A549 treated with Mapracorat at 1 μM for 4 hours (cell line): ENCODE results near the gene GALNS. TPM values are rescaled to one million over a fixed set of nuclear protein-coding genes. Genes with fewer than 3 reads are reported as not detected.

ENCODE experiments used
- total RNA-seq: library from RNA; stranded (reverse); fragments of 200-300 nt; extraction: Qiagen RNA extraction; gene quantifications from 5 replicates; pipeline ENCODE4 v1.2.3, GENCODE V29; 2022

The GALNS gene, protein sequence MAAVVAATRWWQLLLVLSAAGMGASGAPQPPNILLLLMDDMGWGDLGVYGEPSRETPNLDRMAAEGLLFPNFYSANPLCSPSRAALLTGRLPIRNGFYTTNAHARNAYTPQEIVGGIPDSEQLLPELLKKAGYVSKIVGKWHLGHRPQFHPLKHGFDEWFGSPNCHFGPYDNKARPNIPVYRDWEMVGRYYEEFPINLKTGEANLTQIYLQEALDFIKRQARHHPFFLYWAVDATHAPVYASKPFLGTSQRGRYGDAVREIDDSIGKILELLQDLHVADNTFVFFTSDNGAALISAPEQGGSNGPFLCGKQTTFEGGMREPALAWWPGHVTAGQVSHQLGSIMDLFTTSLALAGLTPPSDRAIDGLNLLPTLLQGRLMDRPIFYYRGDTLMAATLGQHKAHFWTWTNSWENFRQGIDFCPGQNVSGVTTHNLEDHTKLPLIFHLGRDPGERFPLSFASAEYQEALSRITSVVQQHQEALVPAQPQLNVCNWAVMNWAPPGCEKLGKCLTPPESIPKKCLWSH
- 34.7 to 47.1 TPM (median 46.9 TPM) in 5 replicates for total RNA-seq

DNA sequence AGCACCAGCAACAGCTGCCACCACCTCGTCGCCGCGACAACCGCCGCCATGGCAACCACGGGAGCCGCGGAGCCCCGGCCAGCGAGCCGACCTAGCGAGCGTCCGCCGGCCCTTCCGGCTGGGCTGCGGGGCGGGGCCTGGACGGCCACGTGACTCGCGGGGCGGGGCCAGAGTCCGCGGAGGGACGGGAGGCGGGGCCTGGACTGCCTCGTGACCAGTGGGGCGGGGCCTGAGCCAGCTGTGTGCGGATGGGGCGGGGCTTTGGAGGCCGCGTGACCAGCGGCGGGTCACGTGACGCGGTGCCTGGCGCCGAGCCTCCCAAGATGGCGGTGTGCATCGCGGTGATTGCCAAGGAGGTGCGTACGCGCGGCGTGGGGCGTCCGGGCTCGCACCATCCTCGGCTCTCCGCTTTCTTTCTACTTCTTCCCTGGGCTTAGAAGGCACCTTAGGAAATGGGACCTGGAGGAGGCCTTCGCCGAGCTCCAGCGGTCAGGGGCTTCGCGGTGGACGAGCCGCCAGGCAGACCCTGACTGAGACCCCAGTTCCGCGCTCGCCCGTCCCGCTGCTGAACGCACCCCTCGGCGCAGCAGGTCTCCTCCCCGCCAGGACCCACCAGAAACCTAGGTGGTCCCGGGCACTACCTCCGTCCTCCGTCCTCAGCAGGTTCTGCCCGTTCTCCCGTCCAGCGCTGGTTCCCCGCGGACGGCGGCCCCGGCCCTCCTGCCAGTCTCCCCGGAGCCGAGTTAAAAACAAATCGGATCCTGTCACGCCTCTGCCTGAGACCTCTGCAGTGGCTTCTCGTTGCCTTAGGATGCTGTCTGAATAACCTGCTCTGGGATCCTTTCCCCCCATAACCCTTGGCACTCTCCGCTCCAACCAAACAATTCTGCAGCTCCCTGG lies at the start of gene GALNS, which contains the start of gene TRAPPC2L:
Gene GALNS, minus strand, starts transcription at position 120 of the 900 bp plus-strand sequence. Its CDS starts 70 bp downstream, at position 50.
Gene TRAPPC2L, plus strand, starts transcription at position 300 of the 900 bp plus-strand sequence. Its CDS starts 24 bp downstream, at position 324.

DNA sequence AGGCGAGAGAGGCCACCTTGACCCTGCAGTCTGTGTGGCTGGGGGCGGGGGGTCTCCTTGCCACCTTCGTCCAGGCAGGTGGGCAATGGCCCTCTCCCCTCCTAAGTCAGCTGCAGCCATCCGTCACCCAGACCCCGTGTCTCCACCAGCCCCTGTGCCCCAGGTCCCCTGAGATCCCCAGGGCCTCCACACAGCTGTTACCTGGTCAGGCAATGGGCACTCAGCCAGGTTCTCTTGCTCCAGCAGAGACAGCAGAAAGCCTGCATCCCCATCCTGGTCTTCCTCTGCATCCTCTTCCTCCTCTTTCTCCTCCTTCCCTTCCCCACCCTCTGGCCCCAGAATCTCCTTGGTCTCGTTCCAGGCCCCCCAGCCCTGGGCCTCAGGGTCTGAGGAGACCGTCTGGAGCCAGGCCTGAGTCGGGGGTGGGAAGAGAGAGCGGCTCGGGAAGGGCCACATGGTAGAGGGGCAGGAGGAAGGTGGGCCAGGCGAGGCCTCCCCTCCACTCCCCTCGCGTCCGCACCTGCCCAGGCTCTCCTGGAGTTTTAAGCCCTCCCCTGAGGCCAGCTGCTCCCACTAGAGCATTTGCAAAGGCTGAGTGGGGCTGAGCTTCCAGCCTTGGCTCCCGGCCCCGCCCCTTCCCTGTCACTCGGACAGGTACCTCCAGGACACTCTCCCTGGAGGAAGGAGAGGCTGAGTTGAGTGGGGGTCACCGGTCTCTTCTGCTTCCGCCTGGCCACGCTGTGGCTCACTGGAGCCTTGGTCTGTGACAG lies 9.6 kb upstream of the GALNS start, which contains the start of gene PABPN1L:
Gene PABPN1L, minus strand, starts transcription at position 510 of the 770 bp plus-strand sequence. Its CDS starts 54 bp downstream, at position 456.

GRCh38 chr16:88811769-88812512 lies 44.8 kb downstream of the GALNS start, which contains the start of gene APRT:
Gene APRT, minus strand, starts transcription at chr16:88811928. Its CDS starts 29 bp downstream, at chr16:88811899.

GRCh38 chr16:88803264-88803987 lies 53.3 kb downstream of the GALNS start, which contains the start of gene CDT1:
Gene CDT1, plus strand, starts transcription at chr16:88803789. Its CDS starts 43 bp downstream, at chr16:88803832.

DNA sequence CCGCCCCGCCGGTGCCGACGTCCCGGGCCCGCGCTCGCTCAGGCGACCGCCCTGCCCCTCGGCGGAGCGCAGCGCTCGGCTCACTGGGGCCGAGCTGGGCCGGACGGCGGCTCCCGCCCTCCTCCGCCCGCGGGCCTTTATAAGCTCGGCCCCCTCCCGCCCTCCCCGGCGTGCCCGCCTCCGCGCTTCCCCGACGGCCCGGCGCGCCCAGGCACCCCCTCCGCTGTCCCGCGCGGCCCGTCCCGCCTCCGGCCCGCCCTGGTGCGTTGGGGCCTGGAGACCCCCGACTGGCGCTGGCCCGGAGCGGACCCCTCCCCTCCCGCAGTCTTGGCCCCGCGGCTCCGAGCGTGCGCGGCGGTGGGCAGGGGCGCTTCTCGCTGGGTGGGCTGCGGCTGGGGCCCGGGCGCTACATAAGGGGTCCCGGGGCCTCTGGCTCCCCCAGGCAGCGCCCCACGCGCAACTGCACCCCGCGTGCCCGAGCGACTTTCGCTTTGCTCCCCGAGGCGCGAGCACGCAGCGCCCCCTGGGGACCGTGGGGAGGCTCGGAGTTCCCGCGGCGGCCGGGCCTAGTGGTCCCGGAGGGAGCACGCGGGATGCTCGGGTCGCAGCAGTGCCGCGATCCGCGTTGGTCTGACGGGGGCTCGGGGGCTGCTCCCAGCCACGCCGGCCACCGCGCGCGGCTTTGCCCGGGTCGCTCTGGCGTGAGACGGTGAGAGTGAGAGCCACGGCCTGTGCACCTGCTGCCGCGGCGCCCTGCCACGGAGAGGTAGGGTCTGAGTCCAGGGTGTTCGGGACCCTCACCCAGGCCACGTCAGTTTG lies 71.4 kb downstream of the GALNS start, which contains the start of gene PIEZO1:
Gene PIEZO1, minus strand, starts transcription at position 115 of the 819 bp plus-strand sequence. CDS start 256 bp downstream, outside the sequence.

Other genes starting within 250 kb of the GALNS start
- 0.13 TPM in 1 of 5 replicates, not detected in the others for gene IL17C, start 218.4 kb downstream of the GALNS start, total RNA-seq
- 229 to 328 TPM (median 298 TPM) in 5 replicates for gene CYBA, start 205.9 kb downstream of the GALNS start, total RNA-seq
- 14.9 to 24.1 TPM (median 23.4 TPM) in 5 replicates for gene MVD, start 193.9 kb downstream of the GALNS start, total RNA-seq
- 0.07 to 0.23 TPM (median 0.16 TPM) in 5 replicates for gene SNAI3, start 170.4 kb downstream of the GALNS start, total RNA-seq
- gene RNF166, start 150.5 kb downstream of the GALNS start, total RNA-seq: 11.8 to 20.1 TPM (median 16.7 TPM) in 5 replicates
- gene CTU2, start 150.4 kb downstream of the GALNS start, total RNA-seq: 22.5 to 35.2 TPM (median 34.2 TPM) in 5 replicates
- 101 to 154 TPM (median 139 TPM) in 5 replicates for gene PIEZO1, start 71.7 kb downstream of the GALNS start, total RNA-seq
- gene CDT1, start 53.2 kb downstream of the GALNS start, total RNA-seq: 24.3 to 34.5 TPM (median 31.0 TPM) in 5 replicates
- 318 to 449 TPM (median 401 TPM) in 5 replicates for gene APRT, start 45.0 kb downstream of the GALNS start, total RNA-seq
- gene TRAPPC2L, start 180 bp upstream of the GALNS start, total RNA-seq: 93.2 to 131 TPM (median 108 TPM) in 5 replicates
- not detected in 5 replicates for gene PABPN1L, start 9.7 kb upstream of the GALNS start, total RNA-seq
- 0.40 to 0.86 TPM (median 0.63 TPM) in 5 replicates for gene CBFA2T3, start 120.3 kb upstream of the GALNS start, total RNA-seq
- 16.0 to 21.2 TPM (median 19.4 TPM) in 5 replicates for gene ACSF3, start 236.9 kb upstream of the GALNS start, total RNA-seq